CD4-positive, alpha-beta T cell (primary cell): ENCODE measurements around the gene NDUFS7. TPM values are rescaled to one million over a fixed set of nuclear protein-coding genes. Genes with fewer than 3 reads are reported as not detected.

Experiments
- ATAC-seq: fragments of 200-7000 bp; cut with Tn5 transposase; one replicate; pipeline ENCODE4 v1.10.0; 2022; ENCODE audit warnings: mild to moderate bottlenecking; ENCODE audit not compliant: poor library complexity
- CTCF ChIA-PET: fragments of 350-600 bp; sonication (Branson Sonifier 250); formaldehyde crosslinking; loops from one replicate; lab custom pipeline; 2021; ENCODE audit warnings: antibody characterized with exemption, inconsistent platforms; lab: Charles Lee
- POLR2A ChIA-PET: fragments of 350-600 bp; sonication (Branson Sonifier 250); formaldehyde crosslinking; loops from one replicate; lab custom pipeline; 2021; ENCODE audit warnings: antibody characterized with exemption, inconsistent platforms; lab: Charles Lee
- DNase-seq, 14 experiments: peaks; one replicate each; pipeline ENCODE4 v3.0.0-alpha.2; 2013 to 2020; ENCODE audit warnings: mixed read lengths in 2 of 14
- H3K27ac ChIP-seq, 2 donors: one replicate each; pipeline versions ENCODE4 v1.5.1 to v1.7.0; 2013; ENCODE audit warnings: low read length in 2 of 2, low read depth in 1 of 2, mild to moderate bottlenecking in 1 of 2
- H3K27me3 ChIP-seq, 2 experiments: 1 replicate in 1 of 2; 2 replicates in 1 of 2; pipeline versions ENCODE4 v1.6.1 to v1.7.0; 2013; ENCODE audit warnings: low read length in 2 of 2, control low read depth in 1 of 2, mild to moderate bottlenecking in 1 of 2, moderate library complexity in 1 of 2; ENCODE audit not compliant: insufficient read depth in 2 of 2, control insufficient read depth in 1 of 2
- H3K36me3 ChIP-seq: one replicate; pipeline ENCODE4 v1.6.1; 2013; ENCODE audit warnings: low read length, control low read depth; ENCODE audit not compliant: insufficient read depth
- H3K4me1 ChIP-seq: one replicate; pipeline ENCODE4 v1.6.1; 2013; ENCODE audit warnings: low read length, control low read depth; ENCODE audit not compliant: insufficient read depth
- H3K4me3 ChIP-seq: one replicate; pipeline ENCODE4 v1.5.1; 2013; ENCODE audit warnings: mild to moderate bottlenecking, low read length, moderate library complexity
- H3K9me3 ChIP-seq, 2 experiments: 1 replicate in 1 of 2; 2 replicates in 1 of 2; pipeline versions ENCODE4 v1.6.1 to v1.7.0; 2013; ENCODE audit warnings: low read length in 2 of 2, mild to moderate bottlenecking in 2 of 2, control low read depth in 1 of 2, moderate library complexity in 1 of 2; ENCODE audit not compliant: control insufficient read depth in 1 of 2, insufficient read depth in 1 of 2
- H3K27ac Mint-ChIP-seq: one replicate; pipeline ENCODE4 v1.8.0; 2020; ENCODE audit warnings: mixed read lengths
- H3K27me3 Mint-ChIP-seq: one replicate; pipeline ENCODE4 v1.8.0; 2021; ENCODE audit warnings: mixed read lengths
- H3K36me3 Mint-ChIP-seq: one replicate; pipeline ENCODE4 v1.8.0; 2021; ENCODE audit warnings: low read depth, mixed read lengths
- H3K4me1 Mint-ChIP-seq: one replicate; pipeline ENCODE4 v1.8.0; 2021; ENCODE audit warnings: low read depth, mixed read lengths
- H3K4me3 Mint-ChIP-seq: one replicate; pipeline ENCODE4 v1.8.0; 2020; ENCODE audit warnings: mild to moderate bottlenecking, mixed read lengths
- H3K9me3 Mint-ChIP-seq: one replicate; pipeline ENCODE4 v1.8.0; 2020; ENCODE audit warnings: mixed read lengths
- CTCF ChIP-seq: fragments of 200-600 bp; IDR thresholded peaks from one replicate; pipeline ENCODE4 v1.8.0; 2022; ENCODE audit warnings: antibody characterized with exemption, mild to moderate bottlenecking
- intact Hi-C, 2 experiments: fragments of 100-400 bp; cut with DNase I in 1 of 2; cut with micrococcal nuclease in 1 of 2; formaldehyde crosslinking; loops; one replicate each; pipeline versions ENCODE4 v1.15.1 to v1.9.0; 2023 to 2025; cut with DNase I, micrococcal nuclease
- total RNA-seq, 174 experiments: library from RNA in 2 of 174; stranded (reverse) in 2 of 174; gene quantifications; one replicate each; pipeline ENCODE4 v1.2.3 and lab custom pipeline; 2021 to 2026

The NDUFS7 gene
- total RNA-seq, 2 experiments from 2014 or later = 40.0 to 42.6 TPM

- no peaks in the 10 kb centered on the region for H3K36me3 Mint-ChIP-seq
- Histone ChIP-seq H3K27ac (no peak overlapping the region), H3K36me3 (peaks cover 10% of the 10 kb centered on the region), H3K4me1 (peaks cover 38% of the 10 kb centered on the region), H3K4me3 (no peak overlapping the region), H3K27me3 (peaks cover 0 to 7% of the 10 kb centered on the region in 2 experiments), H3K9me3 (no peaks in the 10 kb centered on the region)
- ChIA-PET CTCF (no interaction called here), POLR2A (interaction anchor here (1.0 to 1.2 kb wide), 3 partner anchors 12 to 129 kb away, joined by 3 read pairs; partner anchors contain the start of gene CIRBP)
- H3K9me3 Mint-ChIP-seq = no peaks in the 10 kb centered on the region
- intact Hi-C loops = no loop called here
- DNase-seq (no peak), ATAC-seq (no peak)
- no peaks in the 10 kb centered on the region for H3K27me3 Mint-ChIP-seq
- H3K4me3 Mint-ChIP-seq = peak overlapping the region; percentile 25
- H3K4me1 Mint-ChIP-seq = peaks cover 5% of the 10 kb centered on the region
- TF ChIP-seq CTCF = no peak
- no peak overlapping the region for H3K27ac Mint-ChIP-seq
These were observed 14.1 kb downstream of the NDUFS7 start for GRCh38 chr19:1397838-1398237.

- ATAC-seq = no peak
- no peaks in the 10 kb centered on the region for H3K9me3 ChIP-seq
- peaks cover 6% of the 10 kb centered on the region for H3K4me1 Mint-ChIP-seq
- H3K4me3 ChIP-seq = no peak overlapping the region
- DNase-seq = no peak
- no peak overlapping the region for H3K27ac Mint-ChIP-seq
- H3K4me1 ChIP-seq = peaks cover 39% of the 10 kb centered on the region
- CTCF ChIA-PET = no interaction called here
- no peak for TF ChIP-seq CTCF
- no peaks in the 10 kb centered on the region for H3K36me3 Mint-ChIP-seq
- H3K36me3 ChIP-seq = peaks cover 2% of the 10 kb centered on the region
- intact Hi-C loops = no loop called here
- no peak overlapping the region for H3K27ac ChIP-seq
- POLR2A ChIA-PET = no interaction called here
- H3K27me3 Mint-ChIP-seq = no peaks in the 10 kb centered on the region
- H3K9me3 Mint-ChIP-seq = no peaks in the 10 kb centered on the region
- H3K27me3 ChIP-seq = peaks cover 0 to 11% of the 10 kb centered on the region in 2 experiments
- no peak overlapping the region for H3K4me3 Mint-ChIP-seq
These were observed 15.4 kb downstream of the NDUFS7 start for GRCh38 chr19:1399079-1399478.

- DNase-seq = no peak
- Mint-ChIP-seq H3K27me3 (no peaks in the 10 kb centered on the region), H3K9me3 (no peaks in the 10 kb centered on the region), H3K27ac (no peak overlapping the region), H3K36me3 (no peaks in the 10 kb centered on the region), H3K4me1 (peaks cover 6% of the 10 kb centered on the region), H3K4me3 (no peak overlapping the region)
- H3K4me3 ChIP-seq = no peak overlapping the region
- ChIA-PET POLR2A (no interaction called here), CTCF (no interaction called here)
- no peak for TF ChIP-seq CTCF
- H3K9me3 ChIP-seq = no peaks in the 10 kb centered on the region
- H3K36me3 ChIP-seq = peaks cover 2% of the 10 kb centered on the region
- peaks cover 39% of the 10 kb centered on the region for H3K4me1 ChIP-seq
- no peak for ATAC-seq
- intact Hi-C loops = loop anchor here (10.0 kb wide), 3 partner anchors 125 to 865 kb away; partner anchors contain the start of genes FAM174C (in 1 of the 2) and TCF3 (in 1 of the 2)
- no peak overlapping the region for H3K27ac ChIP-seq
- H3K27me3 ChIP-seq = peaks cover 0 to 11% of the 10 kb centered on the region in 2 experiments
These were observed 16.0 kb downstream of the NDUFS7 start for GRCh38 chr19:1399745-1400144.
